GM21515 (cell line): ENCODE results near the gene RNF17.

ENCODE experiments used
- ATAC-seq: cut with Tn5 transposase; IDR thresholded peaks from one replicate; pipeline ENCODE4 v1.9.1; 2021; ENCODE audit not compliant: unreplicated experiment

Gene RNF17

GRCh38 chr13:24894277-24894971 lies 130.5 kb downstream of the RNF17 start:
- ATAC-seq, result no peak

- no peak for ATAC-seq
These were observed 131.0 kb downstream of the RNF17 start for GRCh38 chr13:24894972-24895300.

GRCh38 chr13:24896061-24896460 lies 132.1 kb downstream of the RNF17 start:
- no peak for ATAC-seq

- ATAC-seq, result no peak
These were observed 133.3 kb downstream of the RNF17 start for GRCh38 chr13:24897293-24897692.

- no peak for ATAC-seq
These were observed 135.6 kb downstream of the RNF17 start for GRCh38 chr13:24899601-24900000.

GRCh38 chr13:24900507-24900906 lies 136.5 kb downstream of the RNF17 start:
- peak; percentile 58 for ATAC-seq

- no peak for ATAC-seq
These were observed 141.3 kb downstream of the RNF17 start for GRCh38 chr13:24905242-24905641.

- no peak for ATAC-seq
These were observed 142.3 kb downstream of the RNF17 start for GRCh38 chr13:24906268-24906667.

GRCh38 chr13:24910502-24911132 lies 146.6 kb downstream of the RNF17 start:
- ATAC-seq, result no peak

- ATAC-seq, result no peak
These were observed 147.4 kb downstream of the RNF17 start for GRCh38 chr13:24911133-24911908.

GRCh38 chr13:24916464-24916863 lies 152.5 kb downstream of the RNF17 start:
- ATAC-seq, result no peak

- ATAC-seq, result no peak
These were observed 157.0 kb downstream of the RNF17 start for GRCh38 chr13:24921003-24921402.

GRCh38 chr13:24921881-24922280 lies 157.9 kb downstream of the RNF17 start:
- ATAC-seq, result no peak

GRCh38 chr13:24922387-24922744 lies 158.4 kb downstream of the RNF17 start:
- ATAC-seq, result peak; percentile 28

GRCh38 chr13:24922745-24923591 lies 159.0 kb downstream of the RNF17 start:
- peak; percentile 93 for ATAC-seq

GRCh38 chr13:24925318-24926231 lies 161.6 kb downstream of the RNF17 start:
- ATAC-seq, result no peak

GRCh38 chr13:24927810-24928404 lies 163.9 kb downstream of the RNF17 start:
- ATAC-seq, result no peak

GRCh38 chr13:24929196-24929595 lies 165.2 kb downstream of the RNF17 start:
- ATAC-seq, result no peak
